PC-3 (cell line): ENCODE data around the gene ADCY10. TPM values are rescaled to one million over a fixed set of nuclear protein-coding genes. Genes with fewer than 3 reads are reported as not detected.

Experiments used
- ATAC-seq: fragments of 200-7000 bp; cut with Tn5 transposase; 2 replicates; pipeline ENCODE4 v1.9.1; 2020; ENCODE audit warnings: mild to moderate bottlenecking, moderate library complexity
- BruUV-seq: library from RNA; stranded (reverse); fragments of 400-500 nt; replicated peaks from 2 replicates; lab custom pipeline; 2021; lab: Mats Ljungman, UMichigan
- CTCF ChIA-PET: fragments of 300-600 bp; sonication (Branson Sonifier 250); formaldehyde crosslinking; loops from one replicate; lab custom pipeline; 2022; ENCODE audit warnings: antibody characterized with exemption; lab: Charles Lee
- POLR2A ChIA-PET: fragments of 300-600 bp; sonication (Branson Sonifier 250); formaldehyde crosslinking; loops from one replicate; lab custom pipeline; 2022; ENCODE audit warnings: antibody characterized with exemption; ENCODE audit not compliant: unreplicated experiment; lab: Charles Lee
- DNase-seq: peaks from one replicate; pipeline ENCODE4 v3.0.0-alpha.2; 2015
- H2AFZ ChIP-seq: fragments of 300-600 bp; sonication (generic); 2 replicates; pipeline ENCODE4 v1.6.0; 2016; ENCODE audit warnings: antibody characterized with exemption, low read length
- H3F3A ChIP-seq: fragments of 300-600 bp; sonication (generic); one replicate; pipeline ENCODE4 v1.6.0; 2017; ENCODE audit warnings: antibody characterized with exemption, low read length, control low read depth, mild to moderate bottlenecking; ENCODE audit not compliant: unreplicated experiment
- H3K27ac ChIP-seq: fragments of 300-600 bp; sonication (generic); 2 replicates; pipeline ENCODE4 v1.5.1; 2016; ENCODE audit warnings: mild to moderate bottlenecking, low read length
- H3K27me3 ChIP-seq: fragments of 300-600 bp; sonication (generic); 2 replicates; pipeline ENCODE4 v1.6.1; 2016; ENCODE audit warnings: low read length, mixed read lengths
- H3K36me3 ChIP-seq: fragments of 300-600 bp; sonication (generic); 2 replicates; pipeline ENCODE4 v1.6.1; 2016; ENCODE audit warnings: low read depth, mixed run types, low read length, mixed read lengths
- H3K4me1 ChIP-seq: fragments of 300-600 bp; sonication (generic); 2 replicates; pipeline ENCODE4 v1.5.1; 2016; ENCODE audit warnings: low read length; ENCODE audit not compliant: insufficient read depth
- H3K4me2 ChIP-seq: fragments of 300-600 bp; sonication (generic); 2 replicates; pipeline ENCODE4 v1.6.0; 2016; ENCODE audit warnings: low read length
- H3K4me3 ChIP-seq: fragments of 300-600 bp; sonication (generic); 2 replicates; pipeline ENCODE4 v1.5.1; 2016; ENCODE audit warnings: mild to moderate bottlenecking, low read length, mixed read lengths
- H3K79me2 ChIP-seq: fragments of 300-600 bp; sonication (generic); 2 replicates; pipeline ENCODE4 v1.6.1; 2017; ENCODE audit warnings: low read length, mixed read lengths
- H3K9ac ChIP-seq: fragments of 300-600 bp; sonication (generic); 2 replicates; pipeline ENCODE4 v1.6.0; 2016; ENCODE audit warnings: mild to moderate bottlenecking, low read length
- H3K9me2 ChIP-seq: fragments of 300-600 bp; sonication (generic); replicated peaks from 2 replicates; pipeline ENCODE4 v1.6.1; 2016; ENCODE audit warnings: mixed run types, low read length, mixed read lengths
- H3K9me3 ChIP-seq: fragments of 300-600 bp; sonication (generic); 2 replicates; pipeline ENCODE4 v1.6.1; 2016; ENCODE audit warnings: low read length, mixed read lengths
- H4K20me1 ChIP-seq: fragments of 300-600 bp; sonication (generic); 2 replicates; pipeline ENCODE4 v1.6.1; 2016; ENCODE audit warnings: low read length, mixed read lengths
- EZH2 ChIP-seq: fragments of 300-600 bp; sonication (generic); IDR thresholded peaks from one replicate; pipeline ENCODE4 v1.6.1; 2017; ENCODE audit warnings: antibody characterized with exemption, mild to moderate bottlenecking, low read length; ENCODE audit not compliant: unreplicated experiment
- EZH2phosphoT487 ChIP-seq: fragments of 300-600 bp; sonication (generic); IDR thresholded peaks from 2 replicates; pipeline ENCODE4 v1.6.1; 2018; ENCODE audit warnings: mild to moderate bottlenecking, antibody characterized with exemption, low read length, borderline replicate concordance
- intact Hi-C: fragments of 100-400 bp; cut with micrococcal nuclease; formaldehyde crosslinking; loops from 2 replicates; pipeline ENCODE4 v1.9.0; 2023
- total RNA-seq: library from RNA; depleted of rRNA; stranded (reverse); fragments of >200 nt; gene quantifications from 2 replicates; pipeline ENCODE4 v1.2.3, GENCODE V29; 2014; rRNA removed
- TF ChIP-seq, protein P1 (sequence below): fragments of 300-600 bp; sonication (generic); conservative IDR thresholded peaks from 2 replicates; pipeline ENCODE4 v1.5.1; 2017; ENCODE audit warnings: antibody characterized with exemption, low read depth, mild to moderate bottlenecking, low read length

The ADCY10 gene
- total RNA-seq, 1 experiment from 2014 or later: not detected

GRCh38 chr1:167761400-167761799 is 152.5 kb downstream of the ADCY10 start:
- ChIA-PET CTCF (no interaction called here), POLR2A (no interaction called here)
- peaks cover 67% of the 10 kb centered on the region for H3K79me2 ChIP-seq
- H3K27me3 ChIP-seq: no peaks in the 10 kb centered on the region
- TF ChIP-seq EZH2 (no peak), EZH2phosphoT487 (no peak)
- TF ChIP-seq, protein P1, sequence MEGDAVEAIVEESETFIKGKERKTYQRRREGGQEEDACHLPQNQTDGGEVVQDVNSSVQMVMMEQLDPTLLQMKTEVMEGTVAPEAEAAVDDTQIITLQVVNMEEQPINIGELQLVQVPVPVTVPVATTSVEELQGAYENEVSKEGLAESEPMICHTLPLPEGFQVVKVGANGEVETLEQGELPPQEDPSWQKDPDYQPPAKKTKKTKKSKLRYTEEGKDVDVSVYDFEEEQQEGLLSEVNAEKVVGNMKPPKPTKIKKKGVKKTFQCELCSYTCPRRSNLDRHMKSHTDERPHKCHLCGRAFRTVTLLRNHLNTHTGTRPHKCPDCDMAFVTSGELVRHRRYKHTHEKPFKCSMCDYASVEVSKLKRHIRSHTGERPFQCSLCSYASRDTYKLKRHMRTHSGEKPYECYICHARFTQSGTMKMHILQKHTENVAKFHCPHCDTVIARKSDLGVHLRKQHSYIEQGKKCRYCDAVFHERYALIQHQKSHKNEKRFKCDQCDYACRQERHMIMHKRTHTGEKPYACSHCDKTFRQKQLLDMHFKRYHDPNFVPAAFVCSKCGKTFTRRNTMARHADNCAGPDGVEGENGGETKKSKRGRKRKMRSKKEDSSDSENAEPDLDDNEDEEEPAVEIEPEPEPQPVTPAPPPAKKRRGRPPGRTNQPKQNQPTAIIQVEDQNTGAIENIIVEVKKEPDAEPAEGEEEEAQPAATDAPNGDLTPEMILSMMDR: no peak
- no peaks in the 10 kb centered on the region for H3K9me2 ChIP-seq
- DNase-seq (no peak), ATAC-seq (no peak)
- H3K36me3 ChIP-seq: 0 out of 2 replicates have a peak, but pooled peaks cover 9% of the 10 kb centered on the region
- H3K27ac ChIP-seq: no peak overlapping the region
- no TSS peak for BruUV-seq
- no peak overlapping the region for H2AFZ ChIP-seq
- H3K9me3 ChIP-seq: no peaks in the 10 kb centered on the region
- intact Hi-C loops: no loop called here
- no peak overlapping the region for H3K4me3 ChIP-seq
- no peaks in the 10 kb centered on the region for H3F3A ChIP-seq
- H4K20me1 ChIP-seq: no peaks in the 10 kb centered on the region; the same call in 1 of the 2 replicates
- H3K4me2 ChIP-seq: no peak overlapping the region
- H3K4me1 ChIP-seq: peaks cover 3% of the 10 kb centered on the region
- no peak overlapping the region for H3K9ac ChIP-seq

Other genes with a start within 250 kb of the ADCY10 start
- gene MPZL1, start 192.2 kb downstream of the ADCY10 start, total RNA-seq: 86.5 and 95.1 TPM in 2 replicates
- gene DCAF6, start 22.5 kb upstream of the ADCY10 start, total RNA-seq: 29.1 and 52.2 TPM in 2 replicates
- 56.2 and 60.8 TPM in 2 replicates for gene MPC2, start 22.9 kb upstream of the ADCY10 start, total RNA-seq
- gene GPR161, start 222.8 kb upstream of the ADCY10 start, total RNA-seq: 10.3 and 11.8 TPM in 2 replicates